ENCODE results near the gene LMLN. TPM values are rescaled to one million over a fixed set of nuclear protein-coding genes. Genes with fewer than 3 reads are reported as not detected.

The LMLN gene
- total RNA-seq, 4 donors from 2014 or later, result 2.8 to 7.5 (median 4.1) TPM

DNA sequence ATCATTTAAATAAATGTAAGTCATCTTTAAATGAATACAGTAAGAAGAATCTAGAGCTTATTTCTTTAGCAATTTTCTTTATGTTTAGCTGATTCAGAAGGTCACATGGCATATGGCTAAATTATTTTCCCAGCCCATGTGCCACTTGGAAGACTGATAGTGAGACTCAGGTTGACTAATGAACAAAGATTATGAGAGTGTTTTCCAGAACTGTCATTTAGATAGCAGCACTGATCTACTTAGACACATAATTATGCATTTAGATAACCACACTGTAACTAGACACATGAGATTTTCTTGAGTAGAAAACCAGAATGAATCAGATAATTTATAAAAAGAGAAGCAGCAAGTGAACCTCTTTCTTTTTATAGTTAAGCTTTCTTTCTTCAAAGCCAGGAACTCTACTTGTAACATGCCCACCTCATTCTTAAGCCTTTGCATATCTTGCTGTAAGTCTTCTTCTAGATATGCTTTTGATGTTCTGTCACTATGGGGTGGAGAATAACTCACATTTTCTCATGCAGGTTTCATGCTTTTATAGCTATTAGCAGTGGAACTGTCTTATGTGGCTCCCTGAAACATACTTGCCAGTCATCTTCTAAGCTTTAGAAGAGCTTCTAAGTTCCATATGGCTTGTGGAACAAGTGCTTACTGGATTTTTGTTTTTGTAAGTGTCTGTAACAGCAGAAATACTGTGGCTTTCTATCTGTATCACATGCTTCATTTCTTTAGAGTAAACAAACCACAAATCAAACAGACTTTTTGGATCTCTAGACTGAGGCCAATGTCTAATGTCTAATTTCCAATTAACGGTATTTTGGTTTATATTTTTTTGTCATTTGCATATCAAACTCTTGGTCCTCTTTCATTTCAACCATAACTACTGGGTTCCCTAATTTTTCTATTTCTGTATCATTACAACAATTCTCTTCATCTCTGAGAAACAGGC lies 101.4 kb downstream of the LMLN start:
- no peak for ATAC-seq
- Histone ChIP-seq H3K9me3 (no peaks in the 10 kb centered on the region), H3K36me3 (no peaks in the 10 kb centered on the region), H3K27ac (no peak overlapping the region), H3K4me1 (no peaks in the 10 kb centered on the region), H3K27me3 (peaks cover 14% of the 10 kb centered on the region), H3K4me3 (no peak overlapping the region)
- WGBS, 2 donors (ENCODE audit: low coverage in 1 of 2), result 69 to 100% methylated on average over 1 of the region's 1 CpG
- TF ChIP-seq POLR2A (IDR thresholded peaks at IDR 0.05), result no peak
- TF ChIP-seq EP300 (IDR thresholded peaks at IDR 0.05), result no peak
- TF ChIP-seq, protein P1, sequence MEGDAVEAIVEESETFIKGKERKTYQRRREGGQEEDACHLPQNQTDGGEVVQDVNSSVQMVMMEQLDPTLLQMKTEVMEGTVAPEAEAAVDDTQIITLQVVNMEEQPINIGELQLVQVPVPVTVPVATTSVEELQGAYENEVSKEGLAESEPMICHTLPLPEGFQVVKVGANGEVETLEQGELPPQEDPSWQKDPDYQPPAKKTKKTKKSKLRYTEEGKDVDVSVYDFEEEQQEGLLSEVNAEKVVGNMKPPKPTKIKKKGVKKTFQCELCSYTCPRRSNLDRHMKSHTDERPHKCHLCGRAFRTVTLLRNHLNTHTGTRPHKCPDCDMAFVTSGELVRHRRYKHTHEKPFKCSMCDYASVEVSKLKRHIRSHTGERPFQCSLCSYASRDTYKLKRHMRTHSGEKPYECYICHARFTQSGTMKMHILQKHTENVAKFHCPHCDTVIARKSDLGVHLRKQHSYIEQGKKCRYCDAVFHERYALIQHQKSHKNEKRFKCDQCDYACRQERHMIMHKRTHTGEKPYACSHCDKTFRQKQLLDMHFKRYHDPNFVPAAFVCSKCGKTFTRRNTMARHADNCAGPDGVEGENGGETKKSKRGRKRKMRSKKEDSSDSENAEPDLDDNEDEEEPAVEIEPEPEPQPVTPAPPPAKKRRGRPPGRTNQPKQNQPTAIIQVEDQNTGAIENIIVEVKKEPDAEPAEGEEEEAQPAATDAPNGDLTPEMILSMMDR (IDR thresholded peaks at IDR 0.05), result no peak
- TF ChIP-seq POLR2AphosphoS5 (IDR thresholded peaks at IDR 0.05), result no peak

DNA sequence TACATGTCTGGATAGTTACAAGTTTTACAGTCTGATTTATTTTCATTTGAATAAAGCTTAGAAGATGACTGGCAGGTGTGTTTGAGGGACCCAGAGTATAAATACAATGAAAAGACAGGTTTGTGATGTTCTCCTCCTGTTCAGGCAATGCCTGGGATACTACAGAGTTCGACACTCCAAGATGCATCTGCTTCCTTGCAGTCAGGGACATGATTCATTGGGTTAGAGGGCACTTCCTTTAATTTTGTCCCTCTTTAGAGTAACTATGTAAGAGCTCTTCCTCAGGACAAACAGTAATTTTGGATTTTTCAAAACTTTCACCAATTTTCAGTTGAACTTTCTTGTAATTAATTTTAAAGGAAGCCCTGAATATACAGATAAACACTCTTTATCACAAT lies 102.0 kb downstream of the LMLN start:
- Histone ChIP-seq H3K9me3 (no peaks in the 10 kb centered on the region), H3K27ac (no peak overlapping the region), H3K4me1 (no peaks in the 10 kb centered on the region), H3K4me3 (no peak overlapping the region), H3K36me3 (no peaks in the 10 kb centered on the region), H3K27me3 (peaks cover 14% of the 10 kb centered on the region)
- 38 to 40% methylated on average over 1 of the region's 1 CpG for WGBS, 2 donors (ENCODE audit: low coverage in 1 of 2)
- TF ChIP-seq POLR2AphosphoS5 (IDR thresholded peaks at IDR 0.05), result no peak
- TF ChIP-seq, protein P1 (IDR thresholded peaks at IDR 0.05), result no peak
- no peak for TF ChIP-seq POLR2A (IDR thresholded peaks at IDR 0.05)
- TF ChIP-seq EP300 (IDR thresholded peaks at IDR 0.05), result no peak
- no peak for ATAC-seq

DNA sequence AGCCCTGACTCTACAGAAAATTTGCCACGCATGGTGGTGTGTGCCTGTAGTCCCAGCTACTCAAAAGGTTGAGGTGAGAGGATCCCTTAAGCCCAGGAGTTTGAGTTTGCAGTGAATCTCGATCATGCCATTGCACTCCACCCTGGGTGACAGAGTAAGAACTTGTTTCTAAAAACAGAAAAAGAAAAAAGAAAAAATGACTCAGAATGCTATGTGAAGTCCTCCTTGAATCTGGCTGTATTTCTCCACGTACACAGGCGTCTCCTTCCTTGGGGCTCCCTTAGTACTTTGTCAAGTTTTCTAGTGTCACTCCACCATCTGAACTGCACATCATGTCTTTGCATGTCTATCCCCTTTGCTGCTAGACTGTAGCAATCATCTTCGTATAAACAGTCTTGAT lies 104.4 kb downstream of the LMLN start:
- peaks cover 4% of the 10 kb centered on the region for H3K27me3 ChIP-seq
- no peaks in the 10 kb centered on the region for H3K36me3 ChIP-seq
- TF ChIP-seq EP300 (IDR thresholded peaks at IDR 0.05), result no peak
- no peak for TF ChIP-seq POLR2A (IDR thresholded peaks at IDR 0.05)
- TF ChIP-seq POLR2AphosphoS5 (IDR thresholded peaks at IDR 0.05), result no peak
- TF ChIP-seq, protein P1 (IDR thresholded peaks at IDR 0.05), result no peak
- no peaks in the 10 kb centered on the region for H3K4me1 ChIP-seq
- no peaks in the 10 kb centered on the region for H3K9me3 ChIP-seq
- no peak overlapping the region for H3K4me3 ChIP-seq
- H3K27ac ChIP-seq, result no peak overlapping the region
- 69 to 81% methylated on average over 3 to 5 of the region's 5 CpGs for WGBS, 2 donors (ENCODE audit: low coverage in 1 of 2)
- no peak for ATAC-seq

DNA sequence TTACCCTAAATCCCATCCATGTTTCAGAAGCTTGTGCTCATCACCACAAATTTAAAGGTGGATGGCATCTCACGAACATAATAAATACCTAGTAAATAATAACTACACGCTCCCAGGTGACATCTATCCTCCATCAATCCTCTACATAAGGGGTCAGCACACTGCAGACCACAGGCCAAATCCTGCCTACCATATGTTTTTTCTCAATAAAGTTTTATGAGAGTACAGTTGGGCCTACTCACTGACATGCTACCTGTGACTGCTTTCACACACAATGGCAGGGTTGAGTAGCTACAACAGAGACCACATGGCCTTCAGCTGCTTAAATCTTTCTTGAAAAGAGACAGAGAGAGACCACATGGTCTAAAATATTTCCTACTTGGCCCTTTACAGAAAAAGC lies 105.9 kb downstream of the LMLN start:
- WGBS, 2 donors (ENCODE audit: low coverage in 1 of 2), result 71 to 93% methylated on average over 2 of the region's 2 CpGs
- TF ChIP-seq, protein P1 (IDR thresholded peaks at IDR 0.05), result no peak
- TF ChIP-seq POLR2A (IDR thresholded peaks at IDR 0.05) (no peak), EP300 (IDR thresholded peaks at IDR 0.05) (no peak), POLR2AphosphoS5 (IDR thresholded peaks at IDR 0.05) (no peak)
- no peak overlapping the region for H3K27ac ChIP-seq
- ATAC-seq, result no peak
- H3K4me1 ChIP-seq, result no peaks in the 10 kb centered on the region
- H3K4me3 ChIP-seq, result no peak overlapping the region
- no peaks in the 10 kb centered on the region for H3K9me3 ChIP-seq
- peaks cover 6% of the 10 kb centered on the region for H3K27me3 ChIP-seq
- H3K36me3 ChIP-seq, result no peaks in the 10 kb centered on the region

DNA sequence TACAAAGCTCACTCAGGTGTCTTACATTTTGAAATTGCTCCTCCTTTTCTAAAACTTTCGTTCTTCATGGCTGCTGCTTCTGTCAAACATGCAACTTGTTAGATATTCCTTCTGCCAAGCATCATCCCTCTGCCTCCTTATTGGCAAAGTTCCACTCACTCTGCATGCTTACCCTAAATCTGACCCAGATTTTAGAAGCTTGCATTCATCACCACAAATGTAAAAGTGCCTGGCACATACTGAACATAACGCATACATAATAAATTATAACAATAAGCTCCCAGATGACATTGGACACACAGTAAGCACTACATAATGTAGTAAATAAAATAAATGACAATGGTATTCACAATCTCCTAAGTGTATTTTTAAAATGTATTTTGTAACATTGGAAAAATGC lies 107.4 kb downstream of the LMLN start:
- WGBS, 2 donors (ENCODE audit: low coverage in 1 of 2), result 38% methylated on average over 2 of the region's 2 CpGs
- Histone ChIP-seq H3K36me3 (no peaks in the 10 kb centered on the region), H3K4me3 (no peak overlapping the region), H3K27ac (no peak overlapping the region), H3K4me1 (no peaks in the 10 kb centered on the region), H3K9me3 (no peaks in the 10 kb centered on the region), H3K27me3 (peaks cover 22% of the 10 kb centered on the region)
- ATAC-seq, result no peak
- TF ChIP-seq EP300 (IDR thresholded peaks at IDR 0.05) (no peak), POLR2AphosphoS5 (IDR thresholded peaks at IDR 0.05) (no peak), POLR2A (IDR thresholded peaks at IDR 0.05) (no peak)
- TF ChIP-seq, protein P1 (IDR thresholded peaks at IDR 0.05), result no peak

All from gastroesophageal sphincter (tissue), 4 donors.